ENCODE measurements around the gene RBL2. TPM values are rescaled to one million over a fixed set of nuclear protein-coding genes. Genes with fewer than 3 reads are reported as not detected.
"Not testable (repeated sequence)": the region's sequence is repeated elsewhere in the genome, so short reads cannot be mapped to it uniquely, and the experiment has no call there.

Gene RBL2
- total and polyA plus RNA-seq, 9 of the 15 experiments (the other 6 are each of a cell fraction or from before 2014, with no cell fraction given) = 7.8 to 76.3 (median 28.5) TPM

- TF ChIP-seq ZNF511 (CRISPR knock-in tag; IDR thresholded peaks at IDR 0.05) = no peak
Measured at GRCh38 chr16:53417976-53418375, 16.3 kb upstream of the RBL2 start (continued).

GRCh38 chr16:53419383-53419709, 14.9 kb upstream of the RBL2 start:
- POLR2A ChIA-PET; H3K4me3 ChIP-seq; H3K4me2 ChIP-seq (ENCODE audit: insufficient read depth, low read length); H3K9me1 ChIP-seq (ENCODE audit: control insufficient read depth, insufficient read depth, low read length); H3K9me3 ChIP-seq (replicated peaks; ENCODE audit: control insufficient read depth, insufficient read depth, low read depth, low read length); H3K36me3 ChIP-seq (ENCODE audit: control insufficient read depth, insufficient read depth, low read length); H3K79me2 ChIP-seq (ENCODE audit: control insufficient read depth, insufficient read depth, low read length); DNase-seq (ENCODE audit: extremely low read depth in 1 of 4, low spot score in 3 of 4); BruUV-seq (replicated peaks); H3K27me3 ChIP-seq (ENCODE audit: control insufficient read depth in 2 of 2, insufficient read depth in 2 of 2, low read length in 2 of 2); FAIRE-seq; in situ Hi-C loops (cut with MboI); H3K27ac ChIP-seq (ENCODE audit: extremely low read depth, low read depth, low read length); CTCF ChIA-PET (ENCODE audit: low intra/inter-chr PET ratio); H3K4me1 ChIP-seq (replicated peaks in 1 of 2; ENCODE audit: control insufficient read depth in 2 of 2, insufficient read depth in 2 of 2, low read length in 2 of 2); H3K9ac ChIP-seq (ENCODE audit: insufficient read depth in 1 of 2, low read depth in 2 of 2, low read length in 2 of 2); H4K20me1 ChIP-seq (replicated peaks; ENCODE audit: control insufficient read depth, insufficient read depth, low read length): not testable (repeated sequence)
- peak overlapping the region; percentile 51; the same call in 1 of the 2 replicates for H2AFZ ChIP-seq (ENCODE audit: low read depth, low read length)
- peak; percentile 55; the same call in 2 of the 3 replicates for ATAC-seq
- intact Hi-C loops (cut with micrococcal nuclease) = loop anchor here (5.0 kb wide), 1 partner anchor 93 kb away; no protein-coding TSS in a partner anchor
- 2% methylated on average over 2 of the region's 2 CpGs for WGBS (ENCODE audit: insufficient coverage, low coverage, missing lambda C conversion rate)
- TF ChIP-seq SOX6 (IDR thresholded peaks at IDR 0.05) (peak; percentile 38; the same call in 1 of the 2 replicates), SRF (CRISPR knock-in tag; IDR thresholded peaks at IDR 0.05) (peak in 1 of 2 experiments; percentile 97; a peak in 3 of 4 replicates), STAT5A (IDR thresholded peaks at IDR 0.05; ENCODE audit: borderline replicate concordance, low read length) (peak; percentile 81), ZNF507 (tag; conservative IDR thresholded peaks at IDR 0.05) (peak; percentile 63; the same call in 1 of the 2 replicates)
